ENCODE data around the gene CEP89. TPM values are rescaled to one million over a fixed set of nuclear protein-coding genes. Genes with fewer than 3 reads are reported as not detected.
"Not testable (repeated sequence)": the region's sequence is repeated elsewhere in the genome, so short reads cannot be mapped to it uniquely, and the experiment has no call there.

The CEP89 gene
- total RNA-seq, 1 experiment from 2014 or later: 21.1 TPM

- ATAC-seq; CTCF ChIA-PET; H3K27me3 Mint-ChIP-seq (ENCODE audit: low read depth); POLR2A ChIA-PET; DNase-seq (ENCODE audit: low spot score); H3K36me3 Mint-ChIP-seq; H3K9me3 Mint-ChIP-seq; H3K4me3 Mint-ChIP-seq; H3K27ac Mint-ChIP-seq: not testable (repeated sequence)
- 0 out of 2 replicates have a peak, but pooled peaks cover 11% of the 10 kb centered on the region for H3K4me1 Mint-ChIP-seq
Observed at GRCh38 chr19:32867436-32867835, 104.3 kb downstream of the CEP89 start.

GRCh38 chr19:32866564-32867265 lies 105.0 kb downstream of the CEP89 start:
- no peak; the same call in 1 of the 2 replicates for ATAC-seq

More at GRCh38 chr19:32866564-32867265, 105.0 kb downstream of the CEP89 start:
- Mint-ChIP-seq H3K36me3 (no peaks in the 10 kb centered on the region), H3K27me3 (ENCODE audit: low read depth) (no peaks in the 10 kb centered on the region), H3K27ac (no peak overlapping the region), H3K4me1 (0 out of 2 replicates have a peak, but pooled peaks cover 11% of the 10 kb centered on the region), H3K9me3 (no peaks in the 10 kb centered on the region), H3K4me3 (no peak overlapping the region)
- no peak for DNase-seq (ENCODE audit: low spot score)
- CTCF ChIA-PET: interaction anchor here (0.6 to 1.8 kb wide), 2 partner anchors 10 to 318 kb away, joined by 3 to 5 read pairs; no protein-coding TSS in a partner anchor
- TF ChIP-seq CDX4 (CRISPR knock-in tag; IDR thresholded peaks at IDR 0.05; ENCODE audit: borderline replicate concordance) (no peak), MAX (CRISPR knock-in tag; IDR thresholded peaks at IDR 0.05) (no peak), GTF2I (CRISPR knock-in tag; conservative IDR thresholded peaks at IDR 0.05) (no peak), GRHL2 (CRISPR knock-in tag; IDR thresholded peaks at IDR 0.05; ENCODE audit: insufficient replicate concordance, severe bottlenecking) (no peak), ZNF532 (CRISPR knock-in tag; IDR thresholded peaks at IDR 0.05; ENCODE audit: borderline replicate concordance) (no peak), CREM (CRISPR knock-in tag; IDR thresholded peaks at IDR 0.05) (no peak), ZNF263 (CRISPR knock-in tag; IDR thresholded peaks at IDR 0.05; ENCODE audit: low read depth) (no peak), SP1 (CRISPR knock-in tag; conservative IDR thresholded peaks at IDR 0.05) (no peak), ZNF416 (CRISPR knock-in tag; IDR thresholded peaks at IDR 0.05) (no peak), AFF4 (CRISPR knock-in tag; IDR thresholded peaks at IDR 0.05; ENCODE audit: borderline replicate concordance) (no peak), ATF1 (CRISPR knock-in tag; IDR thresholded peaks at IDR 0.05) (no peak), EMX1 (CRISPR knock-in tag; IDR thresholded peaks at IDR 0.05) (no peak), HMGA2 (CRISPR knock-in tag; IDR thresholded peaks at IDR 0.05) (no peak)
- POLR2A ChIA-PET: no interaction called here
